ENCODE measurements around the gene C1QTNF6. TPM values are rescaled to one million over a fixed set of nuclear protein-coding genes. Genes with fewer than 3 reads are reported as not detected.

Gene C1QTNF6
- polyA plus RNA-seq, 1 of the 3 experiments (the other 2 are of a cell fraction), result 47.7 TPM

GRCh38 chr22:37230673-37231405, 42.8 kb upstream of the C1QTNF6 start:
- H4K20me1 ChIP-seq (ENCODE audit: insufficient read depth), result no peaks in the 10 kb centered on the region
- 88% methylated on average over 8 of the region's 14 CpGs for WGBS (ENCODE audit: low lambda C conversion rate)
- TF ChIP-seq NRF1 (IDR thresholded peaks at IDR 0.05; ENCODE audit: low read depth, low read length) (no peak), POLR2AphosphoS5 (IDR thresholded peaks at IDR 0.05; ENCODE audit: low read depth, low read length) (no peak), CHD2 (IDR thresholded peaks at IDR 0.05; ENCODE audit: low read length, partially characterized antibody) (no peak), USF1 (IDR thresholded peaks at IDR 0.05; ENCODE audit: borderline replicate concordance, low read depth) (no peak), MXI1 (IDR thresholded peaks at IDR 0.05; ENCODE audit: low read depth, low read length) (no peak), MAX (IDR thresholded peaks at IDR 0.05; ENCODE audit: low read depth) (no peak), NFIC (IDR thresholded peaks at IDR 0.05; ENCODE audit: borderline replicate concordance) (no peak), REST (IDR thresholded peaks at IDR 0.05; ENCODE audit: low read depth, low read length) (no peak), TAF1 (IDR thresholded peaks at IDR 0.05; ENCODE audit: borderline replicate concordance, low read depth, low read length) (no peak), ELF1 (IDR thresholded peaks at IDR 0.05) (no peak), GATA2 (CRISPR knock-in tag; IDR thresholded peaks at IDR 0.05) (no peak), FOXJ3 (CRISPR knock-in tag; IDR thresholded peaks at IDR 0.05) (no peak), SIN3A (IDR thresholded peaks at IDR 0.05; ENCODE audit: borderline replicate concordance, low read depth, low read length) (no peak), FOXM1 (IDR thresholded peaks at IDR 0.05; ENCODE audit: low read depth) (no peak), PBX3 (IDR thresholded peaks at IDR 0.05) (no peak)
- ChIA-PET CTCF (interaction anchor here (1.4 to 5.9 kb wide), 3 partner anchors 11 to 36 kb away, joined by 3 to 52 read pairs (median 9); no protein-coding TSS in a partner anchor), POLR2A (no interaction called here)
- H3K27me3 ChIP-seq (ENCODE audit: insufficient read depth), result no peaks in the 10 kb centered on the region
- H3K9ac ChIP-seq, result no peak overlapping the region
- H3F3A ChIP-seq (replicated peaks; ENCODE audit: insufficient read depth), result peaks cover 17% of the 10 kb centered on the region
- DNase-seq, result no peak
- no peak overlapping the region for H3K4me3 ChIP-seq (ENCODE audit: low read depth in 2 of 2, low read length in 1 of 2)
- no peaks in the 10 kb centered on the region for H3K9me3 ChIP-seq
- no peaks in the 10 kb centered on the region for H3K36me3 ChIP-seq (replicated peaks in 1 of 2; ENCODE audit: control insufficient read depth in 1 of 2, insufficient read depth in 2 of 2, low read length in 1 of 2)
- no peaks in the 10 kb centered on the region for H3K9me2 ChIP-seq
- no peak overlapping the region for H3K4me2 ChIP-seq
- peaks cover 15 to 22% of the 10 kb centered on the region in 2 experiments; a peak in 3 of 4 replicates for H3K4me1 ChIP-seq (ENCODE audit: control insufficient read depth in 1 of 2, insufficient read depth in 2 of 2, low read depth in 1 of 2, low read length in 1 of 2)
- H2AFZ ChIP-seq (ENCODE audit: low read depth), result no peak overlapping the region
- no peaks in the 10 kb centered on the region for H3K79me2 ChIP-seq (ENCODE audit: insufficient read depth)
- no peak overlapping the region for H3K27ac ChIP-seq (ENCODE audit: low read depth in 2 of 2, low read length in 1 of 2)
